GM12873 (cell line): Measurements from ENCODE around the gene FIGNL2.

Experiments
- CTCF ChIP-seq: IDR thresholded peaks from 2 replicates; pipeline ENCODE4 v1.5.1; 2012; ENCODE audit warnings: low read depth, mild to moderate bottlenecking, moderate library complexity, low read length, control low read depth; ENCODE audit not compliant: insufficient read depth; ENCODE audit errors: missing control alignments

Gene FIGNL2

GRCh38 chr12:51883998-51884675 is 35.6 kb upstream of the FIGNL2 start:
- TF ChIP-seq CTCF: no peak

GRCh38 chr12:51883295-51883694 is 34.8 kb upstream of the FIGNL2 start:
- no peak for TF ChIP-seq CTCF

DNA sequence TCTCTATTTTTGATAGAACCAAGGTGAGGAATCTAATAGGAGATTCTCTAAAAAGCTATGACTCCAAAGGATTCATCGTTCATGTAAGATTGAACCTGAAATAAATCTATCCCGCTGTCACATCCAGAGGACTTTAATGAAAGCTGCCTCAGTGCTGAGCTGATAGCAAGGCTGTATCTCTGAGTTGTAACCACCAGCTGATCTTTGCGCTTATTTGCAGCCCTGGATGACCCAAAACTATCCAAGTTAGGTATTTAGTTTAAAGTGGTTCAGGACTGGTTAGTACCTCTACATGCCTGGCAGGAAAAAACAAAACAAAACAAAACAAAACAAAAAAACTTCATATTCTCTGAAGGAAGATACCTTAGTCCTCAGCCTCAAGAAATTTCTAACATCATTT is 30.6 kb upstream of the FIGNL2 start:
- no peak for TF ChIP-seq CTCF

DNA sequence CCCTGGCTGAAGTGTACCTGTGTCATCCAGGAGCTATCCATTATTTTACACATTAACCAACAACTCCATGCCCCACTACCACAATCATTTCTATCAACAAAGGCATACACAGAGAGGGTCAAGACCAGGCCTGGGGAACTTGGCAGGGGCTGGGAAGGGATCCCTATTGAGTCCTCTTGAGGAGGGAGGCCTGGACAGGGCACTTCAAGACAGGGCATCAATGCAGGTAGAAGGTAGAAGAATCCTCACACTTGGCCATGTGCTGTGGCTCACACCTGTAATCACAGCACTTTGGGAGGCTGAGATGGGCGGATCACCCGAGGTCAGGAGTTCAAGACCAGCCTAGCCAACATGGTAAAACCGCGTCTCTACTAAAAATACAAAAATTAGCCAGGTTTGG is 26.0 kb upstream of the FIGNL2 start:
- TF ChIP-seq CTCF: no peak

DNA sequence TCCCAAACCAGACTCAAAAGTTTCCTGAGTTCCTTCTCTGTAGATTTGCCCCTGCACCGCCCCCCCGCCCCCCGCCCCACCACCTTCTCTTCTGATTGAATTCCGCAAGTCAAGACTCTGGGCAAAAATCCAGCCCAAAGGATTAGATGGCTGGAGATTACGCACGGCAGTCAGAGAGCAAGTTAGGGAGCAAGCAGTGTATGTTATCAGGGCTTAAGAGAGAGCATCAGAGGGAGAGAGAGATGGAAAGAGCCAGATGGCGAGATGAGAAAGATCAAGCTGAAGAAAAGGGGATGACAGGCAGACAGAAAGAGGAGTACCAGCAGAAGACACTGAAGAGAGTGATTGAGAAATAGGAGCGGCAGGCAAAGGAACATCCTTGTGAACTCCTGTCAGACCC is 25.5 kb upstream of the FIGNL2 start:
- TF ChIP-seq CTCF: no peak

DNA sequence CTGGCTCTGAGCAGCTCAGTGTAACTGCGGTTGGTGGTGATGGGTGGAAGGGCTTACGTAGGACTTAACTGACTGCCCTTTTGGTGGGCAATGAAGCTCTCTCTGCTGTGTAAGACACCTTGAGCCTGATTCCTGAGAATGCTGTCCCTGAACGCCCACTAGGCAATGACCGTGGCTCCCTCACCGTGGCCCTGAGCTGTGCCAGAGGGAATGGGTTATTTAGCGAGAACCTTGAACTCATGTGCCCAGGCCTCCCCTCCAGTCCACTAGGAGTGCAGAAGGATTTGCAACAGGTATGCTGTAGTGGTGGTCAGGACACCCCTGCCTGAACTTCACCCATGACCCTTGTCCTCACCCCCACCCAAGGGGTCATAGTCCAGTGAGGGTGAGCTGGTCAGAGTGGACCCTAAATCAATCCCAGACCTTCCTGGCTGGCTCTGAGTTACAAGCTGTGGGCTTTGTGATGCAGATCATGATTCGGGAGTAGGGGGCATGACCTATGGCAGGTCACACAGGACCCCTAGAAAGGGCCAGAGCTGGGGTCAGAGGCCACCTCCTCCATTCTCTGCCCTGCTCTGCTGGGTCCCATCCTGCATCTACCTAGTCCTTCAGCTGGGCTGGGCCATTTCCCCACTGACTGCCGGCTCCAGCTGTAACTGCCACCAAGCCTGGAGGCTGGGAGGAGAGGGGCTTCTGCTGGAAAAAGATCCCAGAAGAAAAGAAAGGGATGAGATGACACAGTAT is 24.9 kb upstream of the FIGNL2 start:
- no peak for TF ChIP-seq CTCF

DNA sequence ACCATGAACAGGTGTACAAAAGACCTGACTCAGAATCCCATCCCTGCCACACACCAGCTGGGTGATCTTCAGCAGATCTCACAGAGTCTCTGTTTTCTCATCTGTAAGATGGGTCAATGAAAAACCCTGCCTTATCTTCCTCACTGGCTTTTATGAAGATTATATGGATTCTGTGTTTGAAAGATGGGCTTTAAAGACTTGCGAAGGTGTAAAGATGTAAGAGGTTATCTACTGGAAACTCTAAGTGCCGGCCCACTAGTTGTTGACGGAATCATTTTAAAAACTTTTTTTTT is 24.1 kb upstream of the FIGNL2 start:
- TF ChIP-seq CTCF: no peak
